ENCODE measurements around the gene MTMR10. TPM values are rescaled to one million over a fixed set of nuclear protein-coding genes. Genes with fewer than 3 reads are reported as not detected.

Gene MTMR10
- total RNA-seq, 1 donor from 2014 or later = 74.9 TPM

GRCh38 chr15:30921106-30921505 is 70.3 kb downstream of the MTMR10 start:
- no peak for DNase-seq (ENCODE audit: low spot score)

GRCh38 chr15:30919877-30920550 is 71.4 kb downstream of the MTMR10 start:
- DNase-seq (ENCODE audit: low spot score) = no peak

GRCh38 chr15:30918366-30918765 is 73.1 kb downstream of the MTMR10 start:
- no peak for DNase-seq (ENCODE audit: low spot score)

GRCh38 chr15:30917675-30918074 is 73.8 kb downstream of the MTMR10 start:
- DNase-seq (ENCODE audit: low spot score) = no peak

GRCh38 chr15:30917013-30917412 is 74.4 kb downstream of the MTMR10 start:
- no peak for DNase-seq (ENCODE audit: low spot score)

GRCh38 chr15:30913761-30914160 is 77.7 kb downstream of the MTMR10 start:
- DNase-seq (ENCODE audit: low spot score) = no peak

- DNase-seq (ENCODE audit: low spot score) = no peak
Observed at GRCh38 chr15:30906366-30906765, 85.1 kb downstream of the MTMR10 start.

- DNase-seq (ENCODE audit: low spot score) = no peak
Observed at GRCh38 chr15:30905821-30906220, 85.6 kb downstream of the MTMR10 start.

GRCh38 chr15:30904812-30905211 is 86.6 kb downstream of the MTMR10 start:
- no peak for DNase-seq (ENCODE audit: low spot score)

GRCh38 chr15:30903497-30904187 is 87.8 kb downstream of the MTMR10 start, which contains the start of gene FAN1:
Gene FAN1 (plus strand): TSS chr15:30903915. CDS start chr15:30904664, 749 bp downstream.
- DNase-seq (ENCODE audit: low spot score) = peak; percentile 96

- no peak for DNase-seq (ENCODE audit: low spot score)
Observed at GRCh38 chr15:30901889-30902288, 89.5 kb downstream of the MTMR10 start.

GRCh38 chr15:30896211-30896606 is 95.2 kb downstream of the MTMR10 start:
- DNase-seq (ENCODE audit: low spot score) = no peak

- DNase-seq (ENCODE audit: low spot score) = no peak
Observed at GRCh38 chr15:30895461-30896210, 95.8 kb downstream of the MTMR10 start.

- DNase-seq (ENCODE audit: low spot score) = no peak
Observed at GRCh38 chr15:30889196-30889595, 102.2 kb downstream of the MTMR10 start.

Other genes with a start within 250 kb of the MTMR10 start
- 25.0 TPM for gene FAN1, start 87.7 kb downstream of the MTMR10 start, total RNA-seq (ENCODE audit: insufficient read depth, low replicate concordance)
- 6.0 TPM for gene TRPM1, start 110.1 kb upstream of the MTMR10 start, total RNA-seq (ENCODE audit: insufficient read depth, low replicate concordance)

All from umbilical cord (tissue), 2 donors.